Liver (tissue), 9 donors: ENCODE results near the gene MAGEB17. TPM values are rescaled to one million over a fixed set of nuclear protein-coding genes. Genes with fewer than 3 reads are reported as not detected.
"Not testable (repeated sequence)": the region's sequence is repeated elsewhere in the genome, so short reads cannot be mapped to it uniquely, and the experiment has no call there.

Source experiments
- DNase-seq: peaks from one replicate; pipeline ENCODE4 v3.0.0-alpha.2; 2017; ENCODE audit warnings: low spot score
- H3K27ac ChIP-seq, 2 donors: one replicate each; pipeline ENCODE4 v1.7.0; 2013; ENCODE audit warnings: inconsistent platforms in 2 of 2, low read length in 2 of 2, control low read depth in 1 of 2, low read depth in 1 of 2, mild to moderate bottlenecking in 1 of 2
- H3K27me3 ChIP-seq, 4 donors: one replicate each; pipeline versions ENCODE4 v1.6.1 to v1.7.0; 2013; ENCODE audit warnings: low read length in 3 of 4, inconsistent platforms in 1 of 4, mild to moderate bottlenecking in 1 of 4, moderate library complexity in 1 of 4; ENCODE audit not compliant: control insufficient read depth in 4 of 4, insufficient read depth in 4 of 4
- H3K36me3 ChIP-seq, 4 donors: one replicate each; pipeline versions ENCODE4 v1.6.1 to v1.7.0; 2013; ENCODE audit warnings: low read length in 3 of 4, mild to moderate bottlenecking in 3 of 4, low read depth in 1 of 4, moderate library complexity in 1 of 4; ENCODE audit not compliant: control insufficient read depth in 4 of 4, insufficient read depth in 3 of 4
- H3K4me1 ChIP-seq, 4 donors: one replicate each; pipeline versions ENCODE4 v1.6.1 to v1.7.0; 2013; ENCODE audit warnings: low read length in 3 of 4, mild to moderate bottlenecking in 3 of 4, moderate library complexity in 1 of 4; ENCODE audit not compliant: control insufficient read depth in 4 of 4, insufficient read depth in 4 of 4
- H3K4me3 ChIP-seq, 3 donors: one replicate each; pipeline versions ENCODE4 v1.6.1 to v1.7.0; 2013; ENCODE audit warnings: low read length in 3 of 3, control low read depth in 1 of 3, low read depth in 1 of 3, mild to moderate bottlenecking in 1 of 3
- H3K9ac ChIP-seq, 2 donors: one replicate each; pipeline ENCODE4 v1.7.0; 2013; ENCODE audit warnings: low read length in 2 of 2, mild to moderate bottlenecking in 2 of 2, moderate library complexity in 2 of 2, control low read depth in 1 of 2, low read depth in 1 of 2
- H3K9me3 ChIP-seq, 4 donors: one replicate each; pipeline versions ENCODE4 v1.6.1 to v1.7.0; 2013; ENCODE audit warnings: low read length in 3 of 4; ENCODE audit not compliant: control insufficient read depth in 4 of 4
- ATF3 ChIP-seq: IDR thresholded peaks from 2 replicates; pipeline ENCODE4 v1.6.1; 2016; ENCODE audit warnings: antibody characterized with exemption
- CTCF ChIP-seq: fragments of 150-350 bp; IDR thresholded peaks from 2 replicates; pipeline ENCODE4 v1.5.1; 2017; ENCODE audit warnings: improper control_type of control experiment, low read depth, low read length; ENCODE audit not compliant: missing input control
- FOXA1 ChIP-seq: IDR thresholded peaks from 2 replicates; pipeline ENCODE4 v1.6.1; 2016; ENCODE audit warnings: antibody characterized with exemption
- HNF4A ChIP-seq, 2 donors: conservative IDR thresholded peaks; 2 replicates each; pipeline ENCODE4 v1.6.1; 2016; ENCODE audit warnings: antibody characterized with exemption in 2 of 2, mild to moderate bottlenecking in 2 of 2
- HNF4G ChIP-seq: IDR thresholded peaks from 2 replicates; pipeline ENCODE4 v1.6.1; 2016; ENCODE audit warnings: antibody characterized with exemption
- JUND ChIP-seq, 2 donors: IDR thresholded peaks; 2 replicates each; pipeline ENCODE4 v1.6.1; 2016; ENCODE audit warnings: antibody characterized with exemption in 2 of 2
- MAX ChIP-seq: IDR thresholded peaks from 2 replicates; pipeline ENCODE4 v1.6.1; 2016; ENCODE audit warnings: antibody characterized with exemption
- NR2F2 ChIP-seq: IDR thresholded peaks from 2 replicates; pipeline ENCODE4 v1.6.1; 2016; ENCODE audit warnings: antibody characterized with exemption
- REST ChIP-seq: IDR thresholded peaks from 2 replicates; pipeline ENCODE4 v1.6.1; 2016; ENCODE audit warnings: antibody characterized with exemption, mild to moderate bottlenecking
- RXRA ChIP-seq, 2 donors: IDR thresholded peaks; 2 replicates each; pipeline ENCODE4 v1.6.1; 2017 to 2018; ENCODE audit warnings: antibody characterized with exemption in 2 of 2, mild to moderate bottlenecking in 1 of 2
- TAF1 ChIP-seq: conservative IDR thresholded peaks from 2 replicates; pipeline ENCODE4 v1.6.1; 2016; ENCODE audit warnings: antibody characterized with exemption, mild to moderate bottlenecking
- YY1 ChIP-seq: IDR thresholded peaks from 2 replicates; pipeline ENCODE4 v1.6.1; 2016; ENCODE audit warnings: antibody characterized with exemption, mild to moderate bottlenecking
- ZBTB33 ChIP-seq: IDR thresholded peaks from 2 replicates; pipeline ENCODE4 v1.6.1; 2016; ENCODE audit warnings: antibody characterized with exemption
- WGBS: extraction: QIAGEN DNeasy Blood & Tissue Kit; methylation state at CpG from one replicate; pipeline ENCODE4 v1.1.7; 2013; 5-methylcytosine and 5-hydroxymethylcytosine counted together
- polyA plus RNA-seq, 2 donors: library from polyadenylated mRNA; stranded (reverse) in 1 of 2; unstranded in 1 of 2; fragments of 200-250 nt in 1 of 2; fragments of >200 nt in 1 of 2; fragmentation: Nextera tagmentation in 1 of 2; extraction: Ambion mirVana in 1 of 2; gene quantifications; one replicate each; pipeline versions ENCODE4 v1.2.1 to v1.2.3, GENCODE V29; 2013 to 2015
- total RNA-seq, 2 donors: library from RNA; depleted of rRNA; stranded (reverse); fragments of >200 nt; gene quantifications; one replicate each; pipeline ENCODE4 v1.2.3, GENCODE V29; 2014
- donor health status: healthy.
- donor health status: healthy.
- donor health status: healthy.
- donor health status: healthy.
- donor health status: healthy.

MAGEB17 gene
- total and polyA plus RNA-seq, 4 donors: not detected

- TF ChIP-seq ZBTB33: no peak
- no peak for TF ChIP-seq YY1
- no peak for TF ChIP-seq JUND (IDR thresholded peaks at IDR 0.05)
- no peak for TF ChIP-seq HNF4A (conservative IDR thresholded peaks at IDR 0.05)
- no peak for TF ChIP-seq FOXA1
- no peak for TF ChIP-seq HNF4G
- TF ChIP-seq RXRA (IDR thresholded peaks at IDR 0.05): no peak
These were observed 25.1 kb upstream of the MAGEB17 start (continued) for GRCh38 chrX:16142246-16142558.

- Histone ChIP-seq H3K9ac (no peak overlapping the region), H3K4me3 (no peak overlapping the region), H3K27ac (no peak overlapping the region), H3K9me3 (no peaks in the 10 kb centered on the region), H3K36me3 (no peaks in the 10 kb centered on the region), H3K27me3 (peaks cover 0 to 3% (median 0%) of the 10 kb centered on the region in 4 donors), H3K4me1 (no peaks in the 10 kb centered on the region)
- no peak for DNase-seq
- no peak for TF ChIP-seq MAX
- TF ChIP-seq RXRA (IDR thresholded peaks at IDR 0.05): no peak
- TF ChIP-seq CTCF: no peak
- no peak for TF ChIP-seq NR2F2
- TF ChIP-seq ZBTB33: no peak
- no peak for TF ChIP-seq ATF3
These were observed 23.3 kb upstream of the MAGEB17 start for GRCh38 chrX:16143968-16144367.

- H3K9me3 ChIP-seq: no peaks in the 10 kb centered on the region
- no peaks in the 10 kb centered on the region for H3K36me3 ChIP-seq
- H3K27me3 ChIP-seq: peaks cover 0 to 3% (median 0%) of the 10 kb centered on the region in 4 donors
- no peak overlapping the region for H3K4me3 ChIP-seq
- no peak overlapping the region for H3K27ac ChIP-seq
- TF ChIP-seq YY1 (no peak), TAF1 (no peak), REST (no peak), FOXA1 (no peak), RXRA (IDR thresholded peaks at IDR 0.05) (no peak)
- no peak for DNase-seq
- 23% methylated on average over 2 of the region's 2 CpGs for WGBS
- H3K9ac ChIP-seq: no peak overlapping the region
- no peaks in the 10 kb centered on the region for H3K4me1 ChIP-seq
These were observed 22.9 kb upstream of the MAGEB17 start for GRCh38 chrX:16144420-16144819.

- not testable (repeated sequence) for H3K9ac ChIP-seq, H3K9me3 ChIP-seq, H3K36me3 ChIP-seq, DNase-seq, H3K4me1 ChIP-seq, H3K4me3 ChIP-seq, H3K27me3 ChIP-seq, H3K27ac ChIP-seq
- 50% methylated on average over 1 of the region's 1 CpG for WGBS
These were observed 22.2 kb upstream of the MAGEB17 start for GRCh38 chrX:16145093-16145492.
